ENCODE data around the gene BABAM2.
"Not testable (repeated sequence)": the region's sequence is repeated elsewhere in the genome, so short reads cannot be mapped to it uniquely, and the experiment has no call there.

BABAM2 gene

DNA sequence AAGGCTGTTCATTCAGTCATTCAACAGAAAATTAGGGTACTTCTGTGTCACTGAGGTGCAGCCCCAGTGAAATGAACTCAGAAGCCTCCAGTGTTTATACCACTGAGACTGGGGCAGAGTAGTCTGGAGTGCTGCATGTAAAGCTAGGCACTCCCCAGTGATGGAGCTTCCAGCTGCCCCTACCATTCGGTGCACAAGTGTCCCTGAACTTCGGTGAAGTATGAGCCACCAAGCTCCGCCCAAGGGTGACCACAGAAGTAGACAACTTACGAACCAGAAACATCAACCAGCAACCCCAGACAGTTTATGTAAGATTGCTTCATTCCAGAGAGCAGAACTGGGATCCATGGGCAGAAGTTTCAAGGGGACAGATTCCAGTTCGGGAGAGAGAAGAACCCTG is 431.5 kb downstream of the BABAM2 start:
- no peak for DNase-seq

DNA sequence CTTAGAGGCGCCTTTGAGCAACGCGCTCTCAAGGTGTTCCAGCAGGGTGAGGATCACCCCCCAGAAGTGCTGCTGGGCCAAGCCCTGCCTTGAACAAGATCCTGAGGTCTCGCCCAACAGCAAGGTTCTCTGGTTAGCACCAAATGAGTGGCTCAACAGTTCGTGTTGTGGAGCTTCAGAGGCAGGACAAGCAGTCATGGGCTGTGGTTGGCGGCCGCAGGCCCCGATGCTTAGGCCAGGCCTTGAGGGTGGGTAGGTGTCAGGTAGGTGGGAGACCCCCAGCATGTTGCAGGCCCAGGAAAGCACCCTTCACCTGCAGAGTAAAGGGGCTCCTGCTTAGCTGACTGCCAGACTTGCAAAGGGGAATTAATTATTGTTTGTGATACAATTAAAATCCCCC is 431.9 kb downstream of the BABAM2 start:
- no peak for DNase-seq

DNA sequence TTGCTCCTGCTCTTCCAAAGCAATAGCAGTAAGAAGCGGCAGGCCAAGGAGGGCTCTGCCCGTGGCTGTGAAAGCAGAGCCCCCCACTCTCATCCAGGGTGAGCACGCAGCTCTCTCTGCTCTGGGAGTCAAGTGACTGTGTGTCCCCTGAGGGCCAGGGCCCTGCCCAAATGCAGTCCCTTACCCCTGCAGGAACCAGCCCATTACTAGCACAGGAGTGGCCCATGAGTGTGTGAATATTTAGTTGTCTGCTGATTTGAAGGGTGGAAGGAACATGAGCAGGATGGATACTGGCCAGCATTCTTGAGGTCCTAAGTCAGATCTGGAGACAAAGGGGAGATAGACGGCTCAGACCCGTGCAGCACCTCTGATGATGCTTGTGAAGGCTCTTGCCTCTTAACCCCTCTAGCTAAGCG is 432.5 kb downstream of the BABAM2 start:
- DNase-seq, result no peak

DNA sequence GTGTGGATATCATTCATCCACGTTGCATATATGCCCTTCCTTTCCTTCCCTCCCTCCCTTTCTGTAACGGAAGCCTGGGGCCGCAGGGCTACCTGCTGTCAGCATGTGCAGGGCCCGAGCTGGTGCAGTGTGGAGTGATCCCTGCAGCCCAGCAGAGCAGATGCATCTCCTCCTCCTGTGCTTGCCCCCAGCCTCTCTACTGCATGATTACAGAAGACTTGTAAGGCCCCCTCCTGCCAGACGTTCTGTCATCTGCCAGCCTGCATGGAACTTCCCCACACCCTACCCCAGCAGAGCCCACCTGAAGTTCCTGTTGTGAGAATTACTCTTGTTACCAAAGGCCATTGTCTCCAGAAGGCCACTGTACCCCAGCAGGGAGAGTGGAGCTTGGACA is 434.6 kb downstream of the BABAM2 start:
- DNase-seq, result no peak

DNA sequence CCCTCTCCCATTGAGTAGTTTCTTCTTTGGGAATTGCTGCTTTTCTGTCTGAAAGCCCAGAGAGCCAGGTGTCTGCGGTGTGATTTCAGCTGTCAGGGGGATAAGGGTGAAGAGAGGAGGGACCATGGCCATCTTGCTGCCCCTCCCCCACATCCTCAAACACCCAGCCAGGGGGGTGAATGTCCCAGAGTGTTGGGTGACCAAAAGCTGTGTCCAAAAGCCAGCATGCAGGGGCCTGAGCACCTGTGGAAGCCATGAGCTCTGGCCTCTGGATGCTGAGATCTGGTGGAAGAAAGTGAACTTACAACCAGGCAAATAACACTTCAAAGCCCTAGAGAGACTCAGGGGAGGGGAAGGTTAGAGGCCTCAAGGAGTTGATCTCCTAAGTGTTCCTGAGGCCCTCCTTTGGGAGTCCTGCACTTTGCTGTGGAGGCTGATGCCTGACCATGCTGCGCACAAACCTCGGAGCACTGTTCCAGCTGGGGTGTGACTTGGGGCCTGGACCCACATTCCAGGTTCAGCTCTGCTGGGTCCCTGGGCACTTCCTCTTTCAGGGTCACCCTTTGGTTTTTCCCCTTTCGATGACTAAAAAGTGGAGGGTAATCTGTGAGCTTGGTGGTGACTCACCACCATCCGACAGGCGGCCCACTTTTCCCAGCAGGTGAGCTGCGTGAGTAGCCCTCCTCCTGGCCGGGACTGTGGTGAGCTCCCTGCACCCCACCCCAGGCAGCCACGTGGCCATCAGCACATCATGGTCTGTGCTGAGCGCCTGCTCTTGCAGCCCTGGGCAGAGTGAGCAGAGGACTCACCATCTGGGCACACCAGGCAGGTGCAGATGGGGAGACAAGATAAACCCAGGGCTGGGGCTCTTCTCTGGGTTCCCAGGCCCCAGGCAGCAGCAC is 435.3 kb downstream of the BABAM2 start:
- no peak for DNase-seq

DNA sequence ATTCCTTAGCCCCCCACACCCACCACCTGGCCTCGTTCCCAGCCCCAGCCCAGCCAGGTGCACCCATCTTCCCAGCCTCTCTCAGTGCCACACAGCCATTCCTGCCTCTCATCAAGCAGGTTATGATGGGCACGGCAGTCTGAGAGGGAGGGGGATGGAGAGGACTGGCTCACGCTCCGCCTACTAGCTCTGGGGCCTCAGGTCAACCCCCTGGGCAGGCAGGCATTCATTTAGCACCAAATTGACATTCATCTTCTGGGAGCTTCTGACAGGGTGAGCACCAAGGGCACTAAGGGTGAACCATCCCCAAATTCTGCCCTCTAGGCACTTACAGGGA is 435.9 kb downstream of the BABAM2 start:
- DNase-seq, result no peak

DNA sequence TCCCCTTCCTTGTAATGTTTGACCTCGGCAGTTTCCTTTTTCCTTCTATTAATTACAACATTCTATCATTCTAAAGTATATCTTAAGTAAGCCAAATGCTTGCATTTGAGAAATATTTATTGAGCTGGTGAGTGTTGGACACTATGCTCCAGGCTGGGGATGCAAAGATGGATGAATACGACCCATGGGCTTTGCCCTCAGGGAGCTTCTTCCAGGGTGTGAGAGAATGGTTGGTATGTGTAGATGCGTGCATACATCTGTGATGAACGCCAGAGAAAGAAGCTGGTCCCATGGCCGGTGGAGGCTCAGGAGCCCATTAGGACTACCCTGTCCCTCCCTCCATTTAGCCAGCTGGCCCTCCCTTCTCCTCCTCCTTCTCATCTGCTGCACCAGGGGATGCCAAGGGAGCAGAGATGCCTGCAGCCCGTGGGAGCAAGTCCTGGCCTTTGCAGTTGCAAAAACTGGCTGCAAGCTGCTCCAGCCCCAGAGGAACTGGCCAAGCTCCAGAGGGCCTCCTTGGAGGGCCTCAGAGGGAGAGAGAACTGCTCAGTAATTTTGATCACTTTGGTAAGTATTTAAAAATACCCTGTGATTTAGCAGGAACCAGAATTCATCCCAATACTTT is 436.5 kb downstream of the BABAM2 start:
- DNase-seq, result no peak

DNA sequence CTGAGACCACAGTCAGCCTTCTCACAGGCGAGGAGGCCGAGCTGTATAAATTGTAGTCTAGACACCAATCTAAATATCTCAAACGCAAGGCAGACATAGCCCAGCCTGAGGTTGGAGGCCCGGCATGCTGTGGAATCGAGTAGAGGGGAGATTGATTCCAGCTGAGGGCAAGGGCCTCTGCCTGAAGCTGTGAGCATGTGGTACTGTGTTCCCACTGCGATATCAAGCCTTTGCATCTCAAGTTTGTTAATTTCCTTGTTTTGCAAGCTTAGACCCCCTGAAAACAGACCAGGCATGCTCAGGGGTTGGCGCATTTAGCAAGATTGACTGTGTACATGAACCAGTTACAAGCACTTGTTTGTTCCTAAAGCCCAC is 437.0 kb downstream of the BABAM2 start:
- no peak for DNase-seq

DNA sequence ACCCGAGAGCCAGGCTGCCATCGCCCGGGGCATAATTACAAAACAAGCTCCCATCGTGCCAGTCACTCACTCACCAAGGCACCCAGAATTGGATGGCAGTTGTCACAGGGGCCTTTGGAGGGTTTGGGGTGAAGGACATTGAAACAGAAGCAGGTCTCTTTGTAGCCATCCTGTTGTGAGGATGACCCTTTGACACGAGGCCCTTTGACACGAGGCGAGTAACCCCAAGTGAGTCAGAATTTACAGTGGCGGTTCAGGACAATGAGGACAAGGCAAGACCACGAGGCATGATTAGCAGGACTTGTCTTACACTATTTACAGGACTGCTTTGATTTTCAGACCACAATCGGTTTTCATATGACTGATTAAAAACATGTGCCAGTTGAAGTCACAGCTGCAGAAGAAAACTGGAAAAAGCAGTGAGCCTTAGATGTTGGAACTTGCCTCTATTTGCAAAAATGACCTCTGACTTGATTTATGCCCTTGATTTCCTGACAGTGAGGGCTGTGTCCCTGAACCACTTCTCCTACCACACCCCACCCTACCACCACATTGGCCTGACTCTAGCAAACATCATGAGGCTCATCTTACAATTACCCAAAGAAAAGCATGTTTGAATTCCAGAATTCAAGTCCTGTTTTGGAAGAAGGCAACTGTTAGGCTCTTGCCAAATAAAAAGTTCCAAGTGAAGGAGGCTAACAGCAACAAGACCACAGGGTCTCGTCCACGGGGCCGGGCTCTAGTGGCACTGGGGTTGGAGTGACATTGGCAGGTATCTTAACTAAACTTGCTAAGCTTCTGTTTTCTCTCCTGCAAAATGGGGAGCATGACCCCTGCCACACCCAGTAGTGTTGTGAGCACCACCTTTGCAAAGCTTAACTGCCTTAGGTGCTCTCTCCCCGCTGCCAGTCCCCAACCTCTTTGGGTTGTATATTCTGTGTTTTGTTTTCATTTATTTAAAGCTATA is 437.7 kb downstream of the BABAM2 start:
- no peak for DNase-seq

DNA sequence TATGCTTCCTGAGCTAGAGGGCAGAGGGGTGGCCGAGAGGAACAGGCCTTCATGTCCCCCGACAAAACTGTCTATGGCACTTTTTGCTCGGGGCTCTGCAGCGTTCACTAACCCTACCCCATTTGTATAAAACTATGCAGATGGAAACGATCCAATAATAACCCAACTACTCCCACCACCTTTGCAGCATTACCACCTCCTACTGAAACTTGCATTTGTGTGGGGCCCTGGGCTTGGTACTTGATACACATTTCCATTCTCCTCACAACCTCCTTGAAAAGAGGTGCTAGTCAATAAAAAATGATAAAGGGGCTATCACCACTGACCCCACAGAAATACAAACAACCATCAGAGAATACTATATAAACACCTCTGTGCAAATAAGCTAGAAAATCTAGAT is 438.7 kb downstream of the BABAM2 start:
- no peak for DNase-seq

DNA sequence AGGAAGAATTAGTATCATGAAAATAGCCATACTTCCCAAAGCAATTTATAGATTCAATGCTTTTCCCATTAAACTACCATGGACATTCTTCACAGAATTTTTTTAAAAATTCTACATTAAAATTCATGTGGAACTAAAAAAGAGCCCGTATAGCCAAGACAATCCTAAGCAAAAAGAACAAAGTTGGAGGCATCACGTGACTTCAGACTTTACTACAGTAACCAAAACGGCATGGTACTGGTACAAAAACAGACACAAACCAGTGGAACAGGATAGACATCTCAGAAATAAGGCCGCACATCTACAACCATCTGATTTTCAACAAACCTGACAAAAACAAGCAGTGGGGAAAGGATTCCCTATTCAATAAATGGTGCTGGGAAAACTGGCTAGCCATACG is 440.2 kb downstream of the BABAM2 start:
- DNase-seq, result not testable (repeated sequence)

DNA sequence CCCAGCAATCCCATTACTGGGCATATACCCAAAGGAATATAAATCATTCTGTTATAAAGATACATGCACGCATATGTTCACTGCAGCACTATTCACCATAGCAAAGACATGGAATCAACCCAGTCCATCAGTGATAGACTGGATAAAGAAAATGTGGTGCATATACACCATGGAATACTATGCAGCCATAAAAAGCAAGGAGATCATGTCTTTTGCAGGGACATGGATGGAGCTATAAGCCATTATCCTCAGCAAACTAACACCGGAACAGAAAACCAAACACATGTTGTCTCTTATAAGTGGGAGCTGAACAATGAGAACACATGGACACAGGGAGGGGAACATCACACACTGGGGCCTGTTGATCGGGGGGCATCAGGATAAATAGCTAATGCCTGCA is 441.3 kb downstream of the BABAM2 start:
- DNase-seq, result not testable (repeated sequence)

DNA sequence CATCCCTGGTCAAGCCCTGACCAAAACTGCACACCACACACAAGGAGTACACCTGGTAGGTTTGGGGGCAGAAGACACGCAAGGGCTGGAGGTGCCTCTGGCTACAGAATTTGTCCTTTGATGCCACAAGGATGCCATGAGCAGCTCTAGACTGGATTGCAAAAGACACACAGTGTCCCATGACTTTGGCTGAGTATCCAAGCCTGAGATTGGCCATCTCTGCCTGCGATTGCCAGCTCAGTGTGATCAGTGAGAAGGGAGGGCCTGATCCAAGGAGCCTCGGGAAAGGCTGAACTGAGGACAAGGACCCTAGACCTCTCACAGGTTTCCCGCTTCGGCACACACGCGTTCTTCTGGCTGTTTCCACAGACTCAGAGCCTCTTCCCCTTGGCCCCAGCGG is 442.2 kb downstream of the BABAM2 start:
- no peak for DNase-seq

DNA sequence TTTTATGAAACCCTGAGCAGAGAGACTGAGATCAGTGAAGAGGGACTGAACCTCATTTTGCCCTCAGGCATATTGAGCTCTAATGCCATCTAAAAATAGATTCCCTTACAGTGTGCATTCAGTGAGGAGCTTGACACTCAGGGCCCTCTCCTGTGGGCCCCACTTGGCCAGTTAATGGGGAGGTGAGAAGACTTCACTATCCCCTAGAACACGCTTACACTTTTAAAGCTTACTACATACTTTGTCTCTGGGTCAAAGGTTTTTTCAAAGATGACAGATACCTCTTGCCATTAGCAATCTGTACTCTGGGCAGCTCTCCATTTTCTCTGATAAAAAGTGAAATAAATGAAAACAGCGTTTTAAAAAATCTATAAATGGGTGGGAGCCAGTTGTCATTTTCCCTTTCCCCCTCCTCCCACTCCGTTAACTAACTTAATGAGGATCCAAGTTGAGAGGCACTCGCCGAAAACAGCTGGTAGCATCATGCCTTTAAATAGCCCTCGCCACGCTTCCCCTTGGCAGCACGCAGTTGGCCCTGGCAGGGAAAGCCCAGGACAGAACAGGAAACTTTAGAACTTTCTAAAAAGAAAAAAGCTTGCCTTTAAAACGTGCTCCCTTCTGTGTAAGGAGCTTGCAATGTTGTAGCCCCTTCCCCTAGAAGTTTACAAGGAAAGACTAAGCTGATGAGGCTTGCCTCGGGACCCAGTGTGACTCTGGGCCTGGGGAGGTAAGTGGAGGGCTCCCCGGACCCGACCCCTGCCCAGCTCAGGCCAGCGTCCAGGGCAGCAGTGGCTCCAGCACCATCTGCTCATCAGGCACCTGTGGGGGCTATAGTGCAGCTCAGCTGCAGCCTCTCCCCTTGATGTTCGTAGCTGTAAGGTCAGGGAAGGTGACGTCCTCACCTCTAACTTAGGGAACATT is 443.3 kb downstream of the BABAM2 start:
- DNase-seq, result no peak

DNA sequence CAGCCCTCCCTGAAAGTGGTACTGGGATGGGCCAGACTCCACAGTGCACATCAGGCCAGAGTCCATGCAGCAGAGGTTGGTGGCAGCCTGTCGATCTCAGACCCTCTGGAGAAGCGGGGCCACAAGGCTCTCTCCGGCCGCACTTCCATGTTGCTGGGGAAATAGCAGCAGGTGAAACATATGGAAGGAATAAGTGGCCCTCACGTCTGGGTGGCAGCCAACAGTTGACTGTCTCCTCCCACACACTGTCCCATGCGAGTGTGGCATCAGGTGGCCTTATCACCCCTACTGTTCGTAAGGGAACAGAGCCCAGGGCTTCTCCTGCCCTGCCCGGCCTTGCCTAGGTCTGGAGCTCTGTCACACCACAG is 444.0 kb downstream of the BABAM2 start:
- DNase-seq, result no peak

DNA sequence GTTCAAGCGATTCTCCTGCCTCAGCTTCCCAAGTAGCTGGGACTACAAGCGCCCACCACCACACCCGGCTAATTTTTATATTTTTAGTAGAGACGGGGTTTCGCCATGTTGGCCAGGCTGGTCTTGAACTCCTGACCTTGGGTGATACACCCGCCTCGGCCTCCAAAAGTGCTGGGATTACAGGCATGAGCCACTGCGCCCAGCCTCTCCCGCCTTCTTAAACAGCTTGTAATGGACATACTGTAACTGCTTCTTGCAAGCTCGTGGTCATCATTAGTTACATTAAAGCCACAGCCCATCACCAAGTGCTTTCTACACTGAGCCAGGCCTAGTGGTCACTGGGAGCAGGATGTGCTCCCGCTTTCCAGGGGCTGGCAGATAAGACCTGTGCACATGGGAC is 444.7 kb downstream of the BABAM2 start:
- DNase-seq, result not testable (repeated sequence)

DNA sequence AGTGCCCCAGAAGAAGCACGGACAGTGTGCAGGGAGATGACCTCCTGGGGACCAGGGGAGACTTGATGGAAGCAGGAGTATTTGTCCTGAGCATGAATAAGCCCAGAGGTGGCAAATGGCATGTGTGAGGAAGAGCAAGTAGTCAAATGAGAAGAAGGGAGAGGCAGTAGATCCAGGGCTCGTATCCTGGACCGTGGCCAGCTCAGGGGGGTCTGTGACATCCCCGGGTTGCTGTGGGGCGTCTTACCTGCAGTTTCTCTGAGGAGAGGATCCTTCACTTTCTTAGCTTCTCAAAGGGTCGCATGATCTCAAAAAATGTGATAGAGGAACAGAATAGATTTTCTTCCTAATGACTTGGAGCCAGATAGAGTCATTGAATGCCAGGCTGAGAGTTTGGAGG is 445.1 kb downstream of the BABAM2 start:
- no peak for DNase-seq

DNA sequence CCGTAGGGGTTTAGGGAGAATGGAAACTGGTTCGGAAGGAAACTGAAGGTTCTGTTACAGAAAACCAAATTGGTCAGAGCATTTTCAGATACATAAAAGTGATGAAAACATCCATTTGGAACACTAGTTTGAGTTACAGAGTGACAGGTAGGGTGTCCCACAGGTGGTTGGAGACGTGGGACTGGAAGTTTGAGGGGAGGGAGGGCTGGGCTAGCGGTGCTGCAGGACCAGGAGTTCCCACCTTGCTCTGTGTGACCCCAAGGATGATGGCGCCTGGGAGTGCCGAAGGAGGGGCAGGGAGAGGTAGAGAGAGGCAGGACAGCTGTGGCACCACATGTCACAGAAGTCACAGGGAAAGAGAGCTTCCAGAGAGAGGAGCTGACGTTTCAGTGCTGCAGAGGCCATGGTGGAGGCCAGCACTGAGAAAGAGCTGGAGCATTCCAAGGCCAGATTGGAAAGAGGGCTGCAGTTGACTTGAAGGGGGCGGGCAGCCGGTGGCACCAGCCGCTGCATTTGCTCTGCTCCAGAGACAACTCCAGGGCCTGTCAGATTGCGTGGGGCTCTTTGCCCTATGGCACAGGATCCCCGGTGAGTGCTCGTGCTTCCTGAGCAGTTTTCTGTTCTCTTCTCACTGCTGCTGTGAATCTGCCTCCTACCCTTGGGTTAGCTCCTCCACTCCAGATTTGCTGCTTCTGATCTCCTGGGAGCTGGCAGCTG is 445.9 kb downstream of the BABAM2 start:
- no peak for DNase-seq

DNA sequence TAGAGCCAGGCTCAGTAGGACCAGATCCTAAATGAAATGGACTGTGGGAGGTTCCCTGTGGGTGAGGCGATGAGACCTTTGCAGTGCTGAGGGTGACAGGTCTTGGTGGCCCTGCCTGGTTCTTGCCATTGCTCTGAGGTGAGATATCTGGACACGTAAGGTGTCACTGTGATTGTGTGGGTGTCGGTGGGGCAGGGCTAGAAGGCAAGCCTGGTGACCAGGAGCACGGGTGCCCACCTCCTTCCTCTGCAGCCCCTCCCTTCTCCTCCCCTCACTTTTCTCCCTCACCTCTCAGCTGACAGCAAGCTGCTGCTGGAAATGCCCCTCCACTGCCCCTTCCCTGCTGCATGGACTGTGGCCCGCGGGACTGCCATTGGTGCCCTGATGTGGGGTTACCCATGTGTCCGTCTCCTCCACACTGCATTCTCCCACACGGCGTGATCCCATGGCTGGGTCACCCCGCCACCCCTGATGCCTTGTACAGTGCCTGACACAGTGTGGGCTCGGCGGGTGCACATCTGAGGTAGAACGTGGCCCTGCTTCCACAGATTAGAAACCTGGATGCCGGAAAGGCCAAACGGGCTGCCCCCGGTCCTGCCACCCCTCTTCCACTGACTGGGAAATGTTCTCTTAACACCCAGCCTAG is 446.6 kb downstream of the BABAM2 start:
- DNase-seq, result no peak

DNA sequence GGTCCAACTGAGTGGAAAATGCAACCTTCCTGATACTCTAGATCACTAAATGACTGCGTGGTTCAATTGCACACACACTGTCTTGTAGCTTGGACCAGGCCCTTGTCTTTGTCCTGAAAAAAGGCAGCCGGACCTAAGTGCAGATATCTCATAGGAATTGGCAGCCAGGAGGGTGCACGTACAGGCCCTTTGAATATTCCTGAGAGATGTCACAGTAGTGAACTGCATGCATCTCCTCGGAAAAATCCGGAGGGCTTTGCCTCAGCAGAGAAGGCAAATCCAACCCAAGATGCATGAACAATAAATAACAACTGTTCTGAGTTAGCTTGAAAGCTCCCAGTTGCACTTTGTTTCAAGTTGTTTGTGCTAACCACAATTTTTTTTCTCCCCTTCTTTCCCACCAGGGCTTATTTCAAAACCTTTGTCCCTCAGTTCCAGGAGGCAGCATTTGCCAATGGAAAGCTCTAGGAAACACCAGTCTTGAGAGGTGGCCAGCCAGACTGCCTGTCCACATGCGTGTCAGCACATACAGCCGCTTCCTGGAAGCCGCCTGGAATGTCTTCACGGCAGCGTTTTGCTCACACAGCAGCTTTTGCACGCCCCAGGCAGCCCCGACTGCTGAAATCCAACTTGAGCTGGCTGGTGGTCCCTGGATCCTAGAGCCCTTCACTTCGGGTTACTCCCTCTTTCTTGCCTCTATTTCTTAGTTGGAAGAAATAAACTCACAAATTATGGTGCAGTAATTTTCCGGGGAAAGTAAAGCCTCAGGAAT is 447.7 kb downstream of the BABAM2 start:
- no peak for DNase-seq

Measured in AML-193 (cell line).